ENCODE data around the gene YKT6.

- no peak for TF ChIP-seq CTCF (IDR thresholded peaks at IDR 0.05)
- TF ChIP-seq POLR2A (IDR thresholded peaks at IDR 0.05), result no peak
Observed at GRCh38 chr7:44172803-44173424, 27.9 kb upstream of the YKT6 start.

Measured in thyroid gland (tissue), 4 donors.